HG03565 (cell line): ENCODE data around the gene SLC39A5.
"Not testable (repeated sequence)": the region's sequence is repeated elsewhere in the genome, so short reads cannot be mapped to it uniquely, and the experiment has no call there.

Experiments used
- ATAC-seq: cut with Tn5 transposase; IDR thresholded peaks from one replicate; pipeline ENCODE4 v1.9.1; 2021; ENCODE audit warnings: mild to moderate bottlenecking, moderate library complexity; ENCODE audit not compliant: unreplicated experiment

SLC39A5 gene

GRCh38 chr12:56229916-56230431 is at the start of gene SLC39A5:
TSS of gene SLC39A5 (plus strand) at chr12:56230051. CDS start at chr12:56231275, 1,224 bp downstream.
- ATAC-seq: no peak

GRCh38 chr12:56186957-56187356 is 42.9 kb upstream of the SLC39A5 start:
- ATAC-seq: no peak

- no peak for ATAC-seq
Measured at GRCh38 chr12:56188131-56188777, 41.6 kb upstream of the SLC39A5 start.

- ATAC-seq: no peak
Measured at GRCh38 chr12:56188778-56189098, 41.1 kb upstream of the SLC39A5 start.

- ATAC-seq: peak; percentile 53
Measured at GRCh38 chr12:56189099-56189917, 40.5 kb upstream of the SLC39A5 start, which contains the start of gene SMARCC2. TSS of gene SMARCC2 (minus strand) at chr12:56189483. CDS start at chr12:56189461, 22 bp downstream.

- no peak for ATAC-seq
Measured at GRCh38 chr12:56189918-56190694, 39.7 kb upstream of the SLC39A5 start.

- ATAC-seq: no peak
Measured at GRCh38 chr12:56190695-56191155, 39.1 kb upstream of the SLC39A5 start.

GRCh38 chr12:56192582-56192981 is 37.3 kb upstream of the SLC39A5 start:
- no peak for ATAC-seq

GRCh38 chr12:56193025-56193578 is 36.7 kb upstream of the SLC39A5 start:
- no peak for ATAC-seq

- not testable (repeated sequence) for ATAC-seq
Measured at GRCh38 chr12:56196818-56197550, 32.9 kb upstream of the SLC39A5 start.

GRCh38 chr12:56197921-56198635 is 31.8 kb upstream of the SLC39A5 start:
- ATAC-seq: no peak

GRCh38 chr12:56198836-56199235 is 31.0 kb upstream of the SLC39A5 start:
- no peak for ATAC-seq

- no peak for ATAC-seq
Measured at GRCh38 chr12:56202366-56202765, 27.5 kb upstream of the SLC39A5 start.

- ATAC-seq: no peak
Measured at GRCh38 chr12:56202838-56203237, 27.0 kb upstream of the SLC39A5 start.

- no peak for ATAC-seq
Measured at GRCh38 chr12:56204275-56204674, 25.6 kb upstream of the SLC39A5 start.

GRCh38 chr12:56205445-56205844 is 24.4 kb upstream of the SLC39A5 start:
- ATAC-seq: no peak

- no peak for ATAC-seq
Measured at GRCh38 chr12:56206452-56207166, 23.2 kb upstream of the SLC39A5 start.

GRCh38 chr12:56208006-56208405 is 21.8 kb upstream of the SLC39A5 start:
- no peak for ATAC-seq

GRCh38 chr12:56212361-56212760 is 17.5 kb upstream of the SLC39A5 start:
- ATAC-seq: no peak
